NCI-H82 treated with DMSO at 0.1 percent for 48 hours (cell line): ENCODE measurements around the gene CD46.
A peak's percentile ranks its signal among the peaks of the same experiment; 100 is the strongest.

Experiments used
- DNase-seq: peaks from one replicate; lab custom pipeline; 2025; ENCODE audit not compliant: unreplicated experiment; lab: John Stamatoyannopoulos, UW

CD46 gene

DNA sequence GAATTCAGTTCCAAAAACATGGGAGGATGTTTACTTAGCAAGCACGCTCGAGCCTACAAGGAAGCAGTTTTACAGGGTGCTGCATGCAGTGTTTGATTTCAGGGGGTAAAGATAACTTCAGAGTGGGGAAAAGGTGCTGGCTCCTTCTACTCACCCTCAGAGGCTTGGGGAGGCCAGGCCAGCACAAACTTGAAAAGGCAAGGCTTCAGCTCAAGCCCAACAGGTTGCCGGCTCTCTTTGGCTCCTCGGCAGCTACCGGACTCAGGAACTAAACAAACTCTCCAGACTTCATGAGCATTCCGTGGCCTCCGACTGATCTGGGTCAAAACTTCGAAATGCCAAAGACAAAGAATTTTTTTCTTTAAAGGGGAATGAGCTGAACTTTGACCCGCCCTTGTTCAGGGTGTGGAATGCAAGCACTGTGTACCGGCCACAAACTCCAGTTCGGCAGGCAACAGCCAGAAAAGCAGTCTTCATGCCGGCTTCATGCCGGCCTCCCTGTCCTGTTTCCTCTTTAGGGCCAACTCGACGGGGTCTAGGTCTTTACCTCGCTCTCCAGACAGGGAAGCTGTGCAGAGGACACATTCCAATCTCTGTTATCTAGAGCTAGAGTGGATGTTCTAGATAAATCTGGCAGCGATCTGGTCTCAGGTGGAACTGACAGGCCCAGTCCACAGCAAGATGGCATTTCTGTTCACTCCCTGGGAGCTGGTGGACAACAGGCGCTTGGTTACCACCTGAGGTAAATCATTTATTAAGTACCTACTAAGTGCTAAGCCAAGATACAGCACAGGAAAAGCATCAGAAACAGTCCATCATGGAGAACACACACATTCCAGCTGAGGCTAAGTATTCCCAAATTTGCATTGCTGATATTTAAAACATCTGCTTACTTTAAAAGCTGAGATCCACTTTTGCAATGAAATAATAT, 75.0 kb downstream of the CD46 start:
- no peak for DNase-seq

DNA sequence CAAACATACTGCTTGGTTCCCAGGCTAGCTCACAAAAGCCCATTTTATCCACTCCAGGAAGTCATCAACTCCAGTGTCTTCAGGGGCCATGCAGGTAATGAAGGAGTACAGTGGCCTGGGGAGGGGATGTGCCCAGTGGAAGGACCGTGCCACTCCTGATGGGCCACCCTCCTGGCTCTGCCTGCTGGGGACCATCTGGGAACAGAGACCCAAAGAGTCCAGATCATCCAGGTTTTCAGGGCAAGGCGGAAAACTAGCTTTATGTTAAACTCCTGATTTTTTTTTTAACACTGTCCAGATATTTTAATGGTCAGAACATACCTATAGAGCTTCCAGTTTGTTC, 75.6 kb downstream of the CD46 start:
- no peak for DNase-seq

DNA sequence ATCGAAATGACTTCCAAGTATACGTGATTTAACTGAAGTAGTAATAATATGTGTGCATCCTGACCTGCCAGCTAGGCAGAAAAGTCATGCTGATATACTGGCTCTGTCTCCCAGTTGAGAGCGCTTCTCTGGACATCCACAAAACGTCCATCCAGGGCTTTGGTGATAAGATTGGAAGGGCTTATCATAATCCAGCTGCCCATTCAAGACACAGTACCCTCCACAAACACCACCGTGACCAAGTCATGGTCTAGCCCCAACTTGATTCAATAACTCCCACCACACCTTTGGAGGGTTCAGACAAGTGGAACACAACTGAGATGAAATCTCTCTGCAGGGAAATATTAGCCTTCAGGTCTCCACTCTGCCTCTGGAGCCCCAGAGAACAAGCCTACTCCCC, 76.2 kb downstream of the CD46 start:
- no peak for DNase-seq

DNA sequence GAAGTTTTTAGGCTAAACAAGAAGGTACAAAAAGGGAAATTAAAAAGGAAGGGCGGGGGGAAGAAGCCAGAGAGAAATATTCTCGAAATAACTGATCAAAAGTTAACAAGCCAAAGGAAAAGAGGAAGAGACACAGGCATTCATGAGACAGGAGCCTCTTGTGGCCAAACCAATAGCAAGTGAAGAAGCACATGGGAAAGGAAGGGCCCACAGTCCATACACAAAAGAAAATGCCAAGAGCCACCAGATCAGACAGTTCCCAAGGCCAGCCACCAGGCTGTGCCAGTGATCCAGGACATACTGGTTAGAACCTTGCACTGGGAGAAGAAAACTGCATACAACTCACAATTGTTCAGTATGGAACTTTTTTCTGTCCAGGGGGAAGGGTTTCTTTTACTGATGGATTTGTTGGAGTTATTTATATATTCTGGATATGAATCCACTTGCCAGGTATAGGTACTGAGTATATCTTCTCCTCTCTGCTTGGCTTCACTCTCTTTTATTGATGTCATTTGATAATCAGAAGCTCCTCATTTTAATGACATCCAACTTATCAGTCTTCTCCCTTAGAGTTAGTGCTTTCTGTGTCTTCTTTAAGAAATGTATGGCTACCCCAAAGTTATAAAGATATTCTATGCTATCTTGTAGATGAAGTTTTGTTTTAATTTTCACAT, 76.8 kb downstream of the CD46 start:
- DNase-seq: peak; percentile 55

DNA sequence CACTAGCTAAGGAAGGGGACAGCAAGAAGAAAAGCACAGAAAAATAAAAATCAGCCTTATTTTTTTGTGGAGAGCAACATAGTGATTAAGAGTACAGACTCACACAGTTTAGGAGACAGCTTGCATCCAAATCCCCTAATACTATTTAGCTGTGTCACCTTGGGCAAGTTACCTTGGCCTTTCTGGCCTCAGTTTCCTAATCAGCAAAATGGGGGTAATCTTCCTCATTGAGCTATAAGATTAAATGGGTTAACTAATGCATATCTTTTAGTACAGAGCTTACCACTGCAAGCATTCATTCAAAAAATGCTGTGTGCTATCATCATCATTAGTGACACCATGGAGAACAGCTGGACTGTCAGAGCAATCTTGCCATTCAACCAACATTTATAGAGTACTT, 77.7 kb downstream of the CD46 start:
- no peak for DNase-seq

DNA sequence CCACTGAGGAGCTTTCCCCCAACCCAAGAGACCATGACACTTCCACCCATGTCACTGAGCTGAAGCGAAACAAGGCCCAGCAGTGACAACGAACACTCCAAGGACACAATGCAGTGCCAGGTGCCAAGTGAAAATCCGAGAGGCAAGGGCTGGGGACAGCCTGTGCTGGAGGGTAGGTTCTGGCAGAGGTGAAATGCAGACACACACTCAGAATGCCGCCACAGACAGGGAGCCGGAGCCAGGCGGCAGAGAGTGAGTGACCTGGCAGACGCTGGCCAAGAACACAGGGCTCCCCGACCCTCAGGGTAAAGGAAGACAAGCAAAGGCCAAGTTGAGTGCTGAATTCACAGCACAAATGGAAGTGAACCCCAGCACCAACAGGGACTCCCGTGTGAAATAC, 78.9 kb downstream of the CD46 start:
- no peak for DNase-seq

DNA sequence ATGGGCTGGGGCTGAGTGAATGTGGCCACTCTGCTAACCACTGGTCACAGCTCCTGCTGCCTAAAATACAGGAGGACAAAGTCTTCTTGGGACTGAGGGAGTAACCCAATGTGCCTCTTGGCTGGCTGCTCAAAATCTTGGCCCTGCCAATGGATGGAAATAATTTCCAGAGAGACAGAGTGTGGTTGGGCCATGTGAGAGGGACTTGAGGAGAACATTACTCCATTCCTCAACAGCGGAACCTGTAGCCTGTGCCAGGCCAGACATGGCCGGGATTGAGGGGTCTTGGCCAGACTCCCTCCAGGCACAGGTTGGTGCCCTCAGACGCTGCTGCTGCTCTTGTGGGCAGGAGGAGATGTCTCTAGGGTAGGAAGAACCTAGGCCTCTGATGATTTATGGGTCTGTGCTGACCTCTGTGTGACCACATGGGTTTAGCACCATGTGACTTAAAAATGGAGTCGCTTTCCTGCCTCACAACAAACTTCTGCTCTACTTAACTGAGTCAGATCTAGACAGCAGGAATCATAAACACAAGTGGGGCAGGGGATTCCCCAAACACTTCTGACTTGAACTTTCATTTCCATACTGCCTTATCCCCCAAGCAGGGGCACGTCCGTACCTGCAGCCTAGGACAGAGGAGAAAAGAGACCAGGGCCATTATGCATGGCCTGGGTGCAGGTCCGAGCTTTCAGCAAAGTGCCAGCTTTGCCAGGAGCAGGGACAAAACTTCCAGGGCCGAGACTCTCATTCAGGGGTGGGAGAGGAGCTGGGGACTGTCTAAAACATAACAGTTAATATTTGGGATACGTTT, 79.9 kb downstream of the CD46 start:
- no peak for DNase-seq

DNA sequence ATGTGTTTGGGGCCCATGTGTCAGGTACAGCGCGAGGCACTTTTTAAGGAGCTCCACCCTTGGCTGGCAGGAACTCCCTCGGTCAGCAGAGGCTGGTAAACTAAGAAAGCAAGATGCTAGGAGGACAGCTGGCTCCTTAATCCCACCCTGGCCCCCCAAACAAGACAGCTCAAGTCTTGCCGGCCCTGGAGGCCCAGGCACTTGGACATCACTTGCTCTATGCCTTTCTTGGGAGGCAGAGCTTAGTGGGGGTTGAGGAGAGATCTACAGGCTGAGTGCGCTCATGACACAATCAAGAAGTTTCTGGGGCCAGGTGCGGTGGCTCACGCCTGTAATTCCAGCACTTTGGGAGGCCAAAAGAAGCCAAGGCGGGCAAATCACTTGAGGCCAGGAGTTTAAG, 80.9 kb downstream of the CD46 start:
- DNase-seq: no peak

DNA sequence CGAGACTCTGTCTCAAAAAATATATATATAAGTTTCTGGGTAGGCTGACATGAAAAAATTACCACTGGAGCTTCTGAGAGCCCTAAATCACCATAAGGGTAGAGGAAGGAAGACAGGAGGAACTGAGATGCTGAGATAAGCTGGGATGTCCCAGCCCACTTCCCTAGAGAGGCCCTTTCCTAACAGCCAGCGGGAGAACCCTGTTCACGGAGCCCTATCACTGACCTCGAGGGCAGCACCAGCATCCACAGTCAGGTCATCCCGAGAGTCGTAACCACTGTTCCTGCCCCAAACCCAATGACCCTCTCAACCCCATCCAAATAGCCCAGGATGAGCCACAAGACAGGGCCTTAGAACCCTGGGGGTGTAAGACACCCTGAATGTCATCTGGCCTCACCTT, 81.5 kb downstream of the CD46 start:
- DNase-seq: no peak

DNA sequence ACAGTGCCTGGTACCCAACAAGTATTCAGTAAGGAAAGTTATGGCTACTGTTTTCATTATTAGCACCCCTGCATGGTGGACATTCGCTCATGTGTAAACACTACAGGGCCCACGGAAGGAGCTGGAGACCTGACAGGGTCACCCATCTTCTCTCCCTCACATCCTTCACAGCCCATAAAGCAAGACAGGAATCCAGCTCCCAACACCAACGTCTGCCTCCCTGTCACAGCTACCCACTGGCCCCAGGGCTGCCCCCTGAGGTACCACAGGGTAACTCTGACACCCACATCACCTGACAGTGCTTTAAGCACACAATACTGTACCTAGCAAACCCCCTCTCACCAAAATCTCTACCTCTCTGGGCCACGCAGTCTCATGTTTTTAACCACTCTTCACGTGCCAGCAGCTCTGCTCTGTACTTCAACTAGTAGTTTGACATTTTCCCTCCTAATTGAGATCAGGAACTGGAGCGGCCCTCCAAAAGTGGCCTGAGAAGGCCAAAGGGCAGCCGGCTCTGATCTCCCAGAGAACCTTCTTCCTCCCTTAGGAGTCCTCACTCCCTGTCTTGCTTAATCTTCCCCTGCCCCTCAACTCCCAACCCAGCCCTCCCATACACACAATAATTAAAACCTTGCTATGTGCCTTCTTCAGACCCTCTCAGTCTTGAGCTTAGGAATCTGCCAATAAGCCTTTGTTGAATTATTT, 82.3 kb downstream of the CD46 start:
- no peak for DNase-seq

DNA sequence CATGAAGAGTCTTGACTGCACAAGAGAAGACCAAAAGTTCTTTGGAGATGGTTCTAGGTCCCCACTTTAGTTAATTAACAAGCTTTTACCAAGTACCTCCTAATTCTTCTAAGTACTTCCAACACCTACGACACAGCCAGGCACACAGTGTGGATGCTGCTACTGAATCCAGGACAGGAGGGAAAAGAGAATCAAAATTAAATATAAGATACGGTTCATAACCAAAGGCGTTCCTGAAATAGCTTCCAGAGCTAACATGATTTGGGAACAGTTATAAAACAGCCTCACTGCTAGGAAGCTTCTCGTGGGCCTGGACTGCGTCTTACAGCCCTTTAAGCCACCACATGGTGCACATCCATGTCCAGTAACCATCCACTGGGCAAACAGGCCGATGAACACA, 84.1 kb downstream of the CD46 start:
- no peak for DNase-seq

DNA sequence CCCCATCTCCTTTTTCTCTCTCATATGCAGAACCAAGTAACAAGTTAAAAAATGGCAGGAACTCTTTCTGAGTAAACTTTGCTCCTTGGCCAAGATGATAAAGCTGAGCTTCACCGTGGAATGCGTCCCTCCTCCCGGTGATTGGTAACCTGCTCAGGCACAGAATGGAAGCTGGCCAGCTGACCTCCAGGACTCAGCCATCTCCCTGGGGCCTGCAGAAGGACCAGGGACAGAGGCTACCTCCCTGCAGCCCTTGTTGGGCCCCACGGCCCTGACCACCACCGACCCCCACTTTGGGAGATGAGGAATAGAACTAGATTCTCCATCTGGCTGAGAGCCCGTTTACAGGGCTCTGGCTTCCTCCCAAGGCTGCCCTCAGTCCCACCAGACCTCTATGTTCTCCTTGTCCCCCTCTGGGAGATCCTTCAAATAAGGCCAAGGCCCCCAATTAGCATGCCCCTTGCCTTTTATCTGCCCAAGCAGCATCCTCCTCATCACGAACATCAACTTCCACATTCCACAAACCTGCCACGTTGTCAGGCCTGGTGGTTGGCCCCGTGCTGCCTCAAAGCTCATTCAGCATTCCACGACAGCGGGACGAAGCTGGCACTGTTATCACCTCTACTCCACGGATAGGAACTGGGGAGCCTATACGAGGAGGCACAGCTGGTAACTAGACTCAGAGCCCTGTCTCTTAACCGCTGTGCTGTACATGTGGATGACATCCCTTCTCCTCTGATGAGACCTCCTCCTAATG, 84.9 kb downstream of the CD46 start:
- no peak for DNase-seq

DNA sequence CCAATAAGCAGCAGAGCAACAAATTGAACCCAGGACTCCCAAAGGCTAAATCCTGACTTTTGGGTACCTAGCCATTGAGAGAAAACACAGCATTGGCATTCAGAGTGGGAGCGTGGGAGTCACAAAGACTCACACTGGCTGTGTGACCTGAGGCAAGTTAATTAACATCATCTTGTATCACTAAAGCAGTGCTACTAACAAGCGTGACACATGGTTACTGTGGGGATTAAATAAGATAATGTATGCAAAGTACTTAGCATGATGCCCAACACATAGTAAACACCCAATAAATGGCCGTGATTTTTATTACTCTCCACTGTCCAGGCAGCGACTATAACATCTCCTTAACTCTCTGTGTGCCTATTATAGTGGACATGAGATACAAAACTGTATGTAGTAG, 85.8 kb downstream of the CD46 start:
- DNase-seq: no peak

DNA sequence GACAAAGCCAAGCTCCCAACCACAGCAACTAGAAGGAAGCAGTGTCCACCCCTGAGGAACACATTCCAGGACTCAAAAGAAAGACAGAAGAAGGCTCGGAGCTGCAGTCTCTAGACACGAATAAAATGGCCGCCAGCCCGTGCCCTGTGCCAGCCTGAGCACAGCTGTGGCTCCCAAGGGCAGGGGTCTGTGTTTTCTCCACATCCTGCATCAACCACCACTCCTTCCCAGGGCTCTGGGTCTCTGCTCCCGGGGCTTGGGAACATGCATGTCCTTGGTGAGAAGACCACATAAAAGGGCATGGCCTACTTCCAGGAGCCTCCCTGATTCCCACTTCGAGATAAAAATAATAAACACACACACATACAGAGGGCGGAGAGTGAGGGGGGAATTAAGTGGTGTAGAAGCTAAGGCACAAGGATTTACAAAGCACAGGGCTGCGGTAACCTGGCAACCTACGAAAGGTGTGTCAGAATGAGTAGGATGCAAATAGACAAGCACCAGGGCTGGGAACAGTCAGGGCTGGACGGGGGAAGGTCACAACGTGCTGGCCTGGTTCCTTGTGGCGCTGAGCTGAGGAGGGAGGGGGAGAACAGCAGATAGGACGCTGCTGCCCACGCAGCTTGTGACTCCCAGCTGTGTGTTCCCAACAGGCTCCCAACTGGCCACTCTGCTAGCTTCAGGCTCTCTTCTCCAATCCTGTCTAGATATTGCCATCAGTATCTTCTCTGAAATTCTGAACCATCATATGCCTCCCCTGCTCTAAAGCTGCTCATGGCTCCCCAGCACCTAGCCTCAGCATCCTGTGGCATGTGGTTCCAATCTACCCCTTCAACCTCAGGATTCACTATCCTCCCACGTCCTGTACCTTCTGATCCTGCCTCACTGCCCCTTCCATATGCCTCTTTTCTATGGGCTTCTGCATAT, 86.6 kb downstream of the CD46 start:
- no peak for DNase-seq

DNA sequence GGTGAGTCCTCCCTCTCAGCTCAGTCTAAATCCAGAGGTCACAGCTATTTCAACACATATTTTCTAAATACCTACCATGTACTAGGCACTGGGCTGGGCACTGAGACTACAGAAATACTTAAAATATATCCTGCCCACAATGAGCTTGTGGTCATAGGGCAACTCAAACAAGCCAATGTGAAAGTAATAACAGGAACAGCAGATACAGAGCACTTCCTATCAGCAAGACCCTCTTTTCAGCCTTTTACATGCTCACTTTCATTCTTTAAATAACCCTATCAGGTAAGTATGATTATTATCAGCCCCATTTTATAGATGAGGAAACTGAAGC, 87.2 kb downstream of the CD46 start:
- DNase-seq: no peak

DNA sequence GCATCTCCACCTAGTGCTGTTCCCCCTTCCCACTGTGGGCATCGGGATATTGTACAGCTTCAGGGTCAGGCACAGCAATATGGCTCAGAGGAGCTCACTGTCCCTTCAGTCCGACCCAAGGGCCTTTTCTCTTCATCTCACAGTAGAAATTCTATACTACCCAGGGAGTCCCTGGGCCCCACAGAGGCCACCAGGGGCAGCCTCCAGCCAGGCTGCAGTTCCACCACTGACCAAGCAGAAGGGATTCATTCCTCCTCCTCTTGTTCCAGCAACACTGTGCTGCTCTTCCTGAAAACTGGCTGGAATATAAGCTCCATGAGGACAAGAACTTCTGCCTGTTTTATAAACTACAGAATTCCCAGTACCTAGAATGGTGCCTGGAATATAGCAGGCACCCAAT, 88.5 kb downstream of the CD46 start:
- DNase-seq: no peak

DNA sequence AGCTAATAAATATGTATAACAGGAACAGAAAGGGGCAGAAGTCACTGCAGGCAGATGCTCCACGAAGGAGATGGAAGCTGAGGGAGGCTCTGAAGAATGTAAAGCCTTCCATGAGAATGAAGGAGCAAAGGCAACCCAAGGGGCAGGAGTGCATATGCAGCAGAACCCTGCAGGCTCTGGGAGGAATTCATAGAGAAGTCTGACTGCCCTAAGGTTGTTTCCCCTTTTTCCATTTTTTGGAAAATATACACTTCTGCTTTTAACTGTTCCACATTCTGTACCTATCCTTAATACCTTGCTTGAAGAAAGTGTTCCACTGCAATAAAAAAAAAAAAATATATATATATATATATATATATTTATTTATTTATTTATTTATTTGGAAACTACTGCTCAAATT, 89.4 kb downstream of the CD46 start:
- no peak for DNase-seq

DNA sequence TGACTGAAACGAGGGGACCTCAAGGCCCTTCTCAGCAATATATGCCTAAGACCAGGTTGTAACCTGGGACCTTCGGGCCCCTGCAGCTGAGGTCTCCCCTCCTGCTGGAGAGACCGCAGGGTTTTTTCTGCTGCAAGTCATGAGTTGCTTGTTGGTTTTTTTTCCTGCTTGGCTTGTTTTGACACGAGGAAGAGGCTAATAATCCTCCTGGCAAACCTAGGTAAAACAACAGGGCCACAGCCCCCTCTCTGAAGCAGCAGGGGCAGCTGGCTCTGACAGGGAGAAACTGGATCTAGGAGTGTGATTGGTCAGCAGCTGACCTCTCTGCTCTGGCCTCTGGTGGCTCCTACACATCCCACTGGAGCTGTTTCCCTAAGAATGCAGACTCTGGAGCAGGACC, 90.0 kb downstream of the CD46 start:
- no peak for DNase-seq

DNA sequence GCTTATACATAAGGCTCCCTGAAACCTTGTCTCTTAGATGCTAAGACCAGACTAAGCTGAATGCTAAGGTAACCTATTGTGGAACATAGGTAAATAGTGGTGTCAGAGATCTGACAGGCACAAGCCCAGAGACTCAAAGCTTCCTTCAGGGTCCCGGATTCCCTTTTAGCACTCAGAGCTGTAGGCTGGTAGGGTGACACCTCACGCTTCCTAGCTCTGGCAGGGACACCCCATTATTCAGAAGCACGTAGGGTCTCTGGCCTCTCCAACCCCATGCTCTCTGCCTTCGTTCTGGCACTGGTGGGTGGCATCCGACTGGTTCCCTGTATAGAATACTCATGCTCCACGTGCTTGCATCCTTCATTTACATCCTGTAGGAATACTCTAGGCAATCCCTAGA, 90.7 kb downstream of the CD46 start:
- no peak for DNase-seq

DNA sequence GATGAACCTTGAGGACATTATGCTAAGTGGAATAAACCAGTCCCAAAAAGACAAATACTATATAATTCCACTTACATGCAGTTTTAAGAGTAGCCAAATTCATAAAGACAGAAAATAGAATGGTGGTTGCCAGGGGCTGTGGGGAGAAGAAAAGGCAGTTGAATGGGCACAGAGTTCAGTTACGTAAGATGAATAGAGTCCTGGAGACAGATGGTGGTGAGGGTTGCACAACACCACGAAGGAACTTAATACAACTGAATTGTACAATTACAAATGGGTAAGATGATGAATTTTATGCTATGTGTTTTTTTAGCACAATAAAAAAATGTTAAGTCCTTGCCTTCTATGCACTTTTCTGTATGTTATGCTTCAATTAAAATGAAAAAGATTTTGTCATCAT, 92.5 kb downstream of the CD46 start:
- no peak for DNase-seq
